HL-60/S4 treated with phorbol 12-myristate 13-acetate at 8.2 ng/mL for 4 days and 3 days (cell line): ENCODE results near the gene AGAP1.

Source experiments
- in situ Hi-C: fragments of 300-500 bp; cut with MboI; formaldehyde crosslinking; loops from 2 replicates; pipeline ENCODE4 v1.15.0; 2022; ENCODE audit warnings: low sequenced_read_pairs

Gene AGAP1

GRCh38 chr2:236158969-236159777, 665.3 kb downstream of the AGAP1 start:
- in situ Hi-C loops = no loop called here

GRCh38 chr2:236159778-236160170, 665.9 kb downstream of the AGAP1 start:
- in situ Hi-C loops = no loop called here

- in situ Hi-C loops = no loop called here
Observed at GRCh38 chr2:236160366-236161081, 666.7 kb downstream of the AGAP1 start.

GRCh38 chr2:236161082-236161462, 667.2 kb downstream of the AGAP1 start:
- in situ Hi-C loops = no loop called here

GRCh38 chr2:236161531-236161930, 667.7 kb downstream of the AGAP1 start:
- in situ Hi-C loops = no loop called here

GRCh38 chr2:236162031-236162845, 668.4 kb downstream of the AGAP1 start:
- in situ Hi-C loops = no loop called here

- in situ Hi-C loops = no loop called here
Observed at GRCh38 chr2:236162882-236163470, 669.1 kb downstream of the AGAP1 start.

- in situ Hi-C loops = no loop called here
Observed at GRCh38 chr2:236163471-236164200, 669.8 kb downstream of the AGAP1 start.

- in situ Hi-C loops = no loop called here
Observed at GRCh38 chr2:236164201-236164924, 670.5 kb downstream of the AGAP1 start.

GRCh38 chr2:236164925-236165841, 671.3 kb downstream of the AGAP1 start:
- in situ Hi-C loops = no loop called here

- in situ Hi-C loops = no loop called here
Observed at GRCh38 chr2:236165842-236166795, 672.3 kb downstream of the AGAP1 start.

GRCh38 chr2:236166796-236167296, 673.0 kb downstream of the AGAP1 start:
- in situ Hi-C loops = no loop called here

- in situ Hi-C loops = no loop called here
Observed at GRCh38 chr2:236167297-236168109, 673.7 kb downstream of the AGAP1 start.

GRCh38 chr2:236168110-236169080, 674.6 kb downstream of the AGAP1 start, which contains the start of gene GBX2:
TSS of gene GBX2 (minus strand) at chr2:236168386. CDS start at chr2:236167971, 415 bp downstream.
- in situ Hi-C loops = no loop called here

- in situ Hi-C loops = no loop called here
Observed at GRCh38 chr2:236169151-236169721, 675.4 kb downstream of the AGAP1 start.
